ENCODE measurements around the gene ARHGAP10. TPM values are rescaled to one million over a fixed set of nuclear protein-coding genes. Genes with fewer than 3 reads are reported as not detected.

The ARHGAP10 gene
- total RNA-seq, 2 donors from 2014 or later: 30.3 to 69.6 TPM

- Histone ChIP-seq H3K4me1 (replicated peaks) (peaks cover 5% of the 10 kb centered on the region), H3K36me3 (no peaks in the 10 kb centered on the region), H3K4me3 (no peak overlapping the region), H3K9me3 (no peaks in the 10 kb centered on the region), H3K27me3 (replicated peaks; ENCODE audit: insufficient read depth) (peaks cover 3% of the 10 kb centered on the region), H3K27ac (no peak overlapping the region)
- intact Hi-C loops (cut with DNase I): loop anchor here (10.0 kb wide), 1 partner anchor 546 kb away; no protein-coding TSS in a partner anchor
- DNase-seq (ENCODE audit: low spot score): no peak
- whole genome bisulfite sequencing: 85% methylated on average over 2 of the region's 2 CpGs
- TF ChIP-seq POLR2A (IDR thresholded peaks at IDR 0.05) (no peak), CTCF (IDR thresholded peaks at IDR 0.05) (no peak), POLR2AphosphoS5 (IDR thresholded peaks at IDR 0.05) (no peak)
Observed at GRCh38 chr4:147770831-147771230, 38.9 kb downstream of the ARHGAP10 start.

- DNase-seq (ENCODE audit: low spot score): no peak
- WGBS: 81% methylated on average over 8 of the region's 8 CpGs
- intact Hi-C loops (cut with DNase I): loop anchor here (10.0 kb wide), 1 partner anchor 547 kb away; no protein-coding TSS in a partner anchor
- H3K27me3 ChIP-seq (replicated peaks; ENCODE audit: insufficient read depth): peaks cover 3% of the 10 kb centered on the region
- H3K36me3 ChIP-seq: no peaks in the 10 kb centered on the region
- no peak overlapping the region for H3K4me3 ChIP-seq
- H3K4me1 ChIP-seq (replicated peaks): peaks cover 5% of the 10 kb centered on the region
- H3K27ac ChIP-seq: no peak overlapping the region
- TF ChIP-seq POLR2AphosphoS5 (IDR thresholded peaks at IDR 0.05): no peak
- H3K9me3 ChIP-seq: no peaks in the 10 kb centered on the region
Observed at GRCh38 chr4:147772056-147772455, 40.2 kb downstream of the ARHGAP10 start.

GRCh38 chr4:147772459-147772969 is 40.6 kb downstream of the ARHGAP10 start:
- Histone ChIP-seq H3K27me3 (replicated peaks; ENCODE audit: insufficient read depth) (peaks cover 3% of the 10 kb centered on the region), H3K36me3 (no peaks in the 10 kb centered on the region), H3K4me1 (replicated peaks) (peaks cover 5% of the 10 kb centered on the region), H3K27ac (no peak overlapping the region), H3K9me3 (no peaks in the 10 kb centered on the region), H3K4me3 (no peak overlapping the region)
- intact Hi-C loops (cut with DNase I): loop anchor here (10.0 kb wide), 1 partner anchor 548 kb away; no protein-coding TSS in a partner anchor
- TF ChIP-seq POLR2AphosphoS5 (IDR thresholded peaks at IDR 0.05) (no peak), POLR2A (IDR thresholded peaks at IDR 0.05) (no peak), CTCF (IDR thresholded peaks at IDR 0.05) (no peak)
- 54% methylated on average over 5 of the region's 5 CpGs for WGBS
- DNase-seq (ENCODE audit: low spot score): no peak

GRCh38 chr4:147773261-147774184 is 41.6 kb downstream of the ARHGAP10 start:
- Histone ChIP-seq H3K36me3 (no peaks in the 10 kb centered on the region), H3K27me3 (replicated peaks; ENCODE audit: insufficient read depth) (peaks cover 3% of the 10 kb centered on the region), H3K9me3 (no peaks in the 10 kb centered on the region), H3K4me1 (replicated peaks) (no peaks in the 10 kb centered on the region), H3K27ac (no peak overlapping the region), H3K4me3 (no peak overlapping the region)
- no peak for DNase-seq (ENCODE audit: low spot score)
- WGBS: 54% methylated on average over 3 of the region's 3 CpGs
- intact Hi-C loops (cut with DNase I): loop anchor here (10.0 kb wide), 1 partner anchor 549 kb away; no protein-coding TSS in a partner anchor
- no peak for TF ChIP-seq POLR2AphosphoS5 (IDR thresholded peaks at IDR 0.05)
- TF ChIP-seq CTCF (IDR thresholded peaks at IDR 0.05): no peak
- no peak for TF ChIP-seq POLR2A (IDR thresholded peaks at IDR 0.05)

GRCh38 chr4:147776716-147777115 is 44.8 kb downstream of the ARHGAP10 start:
- no peaks in the 10 kb centered on the region for H3K27me3 ChIP-seq (replicated peaks; ENCODE audit: insufficient read depth)
- no peaks in the 10 kb centered on the region for H3K4me1 ChIP-seq (replicated peaks)
- no peak for TF ChIP-seq POLR2A (IDR thresholded peaks at IDR 0.05)
- TF ChIP-seq POLR2AphosphoS5 (IDR thresholded peaks at IDR 0.05): no peak
- TF ChIP-seq CTCF (IDR thresholded peaks at IDR 0.05): no peak
- DNase-seq (ENCODE audit: low spot score): no peak
- no peak overlapping the region for H3K27ac ChIP-seq
- WGBS: 94% methylated on average over 10 of the region's 10 CpGs
- intact Hi-C loops (cut with DNase I): loop anchor here (10.0 kb wide), 1 partner anchor 552 kb away; no protein-coding TSS in a partner anchor
- H3K4me3 ChIP-seq: no peak overlapping the region
- no peaks in the 10 kb centered on the region for H3K9me3 ChIP-seq
- H3K36me3 ChIP-seq: no peaks in the 10 kb centered on the region

Data from prostate gland (tissue), 2 donors.